Activated T-cell treated with anti-CD3 and anti-CD28 coated beads, Interleukin-2, amount 50 U/mL, for 72 hours (primary cell): ENCODE results near the gene SPINDOC. TPM values are rescaled to one million over a fixed set of nuclear protein-coding genes. Genes with fewer than 3 reads are reported as not detected.
"Not testable (repeated sequence)": the region's sequence is repeated elsewhere in the genome, so short reads cannot be mapped to it uniquely, and the experiment has no call there.

Experiments
- ATAC-seq, 2 donors: fragments of 150-1000 bp; cut with Tn5 transposase; replicated peaks in 1 of 2; 2 replicates each; pipeline ENCODE4 v1.10.0; 2021; ENCODE audit warnings: moderate library complexity in 2 of 2, mild to moderate bottlenecking in 1 of 2
- DNase-seq, 2 donors: peaks; one replicate each; pipeline ENCODE4 v3.0.0; 2021 to 2022; ENCODE audit warnings: mixed read lengths in 1 of 2
- H3K27ac Mint-ChIP-seq: one replicate; pipeline ENCODE4 v1.8.0; 2022; ENCODE audit warnings: mild to moderate bottlenecking, moderate library complexity, mixed read lengths
- H3K27me3 Mint-ChIP-seq: one replicate; pipeline ENCODE4 v1.8.0; 2022; ENCODE audit warnings: low read depth, mixed read lengths
- H3K36me3 Mint-ChIP-seq, 2 donors: one replicate each; pipeline ENCODE4 v1.8.0; 2022; ENCODE audit warnings: mixed read lengths in 2 of 2, mild to moderate bottlenecking in 1 of 2; ENCODE audit not compliant: insufficient read depth in 2 of 2
- H3K4me1 Mint-ChIP-seq: one replicate; pipeline ENCODE4 v1.8.0; 2022; ENCODE audit warnings: low read depth, mixed read lengths
- H3K4me3 Mint-ChIP-seq, 2 donors: one replicate each; pipeline ENCODE4 v1.8.0; 2022; ENCODE audit warnings: mild to moderate bottlenecking in 2 of 2, mixed read lengths in 2 of 2, moderate library complexity in 2 of 2
- H3K9me3 Mint-ChIP-seq, 2 donors: one replicate each; pipeline ENCODE4 v1.8.0; 2022; ENCODE audit warnings: mixed read lengths in 2 of 2
- total RNA-seq, 2 donors: library from RNA; stranded (reverse); gene quantifications; one replicate each; pipeline ENCODE4 v1.2.3, GENCODE V29; 2022

SPINDOC gene
- total RNA-seq, 2 donors from 2014 or later: 21.9 to 26.7 TPM

DNA sequence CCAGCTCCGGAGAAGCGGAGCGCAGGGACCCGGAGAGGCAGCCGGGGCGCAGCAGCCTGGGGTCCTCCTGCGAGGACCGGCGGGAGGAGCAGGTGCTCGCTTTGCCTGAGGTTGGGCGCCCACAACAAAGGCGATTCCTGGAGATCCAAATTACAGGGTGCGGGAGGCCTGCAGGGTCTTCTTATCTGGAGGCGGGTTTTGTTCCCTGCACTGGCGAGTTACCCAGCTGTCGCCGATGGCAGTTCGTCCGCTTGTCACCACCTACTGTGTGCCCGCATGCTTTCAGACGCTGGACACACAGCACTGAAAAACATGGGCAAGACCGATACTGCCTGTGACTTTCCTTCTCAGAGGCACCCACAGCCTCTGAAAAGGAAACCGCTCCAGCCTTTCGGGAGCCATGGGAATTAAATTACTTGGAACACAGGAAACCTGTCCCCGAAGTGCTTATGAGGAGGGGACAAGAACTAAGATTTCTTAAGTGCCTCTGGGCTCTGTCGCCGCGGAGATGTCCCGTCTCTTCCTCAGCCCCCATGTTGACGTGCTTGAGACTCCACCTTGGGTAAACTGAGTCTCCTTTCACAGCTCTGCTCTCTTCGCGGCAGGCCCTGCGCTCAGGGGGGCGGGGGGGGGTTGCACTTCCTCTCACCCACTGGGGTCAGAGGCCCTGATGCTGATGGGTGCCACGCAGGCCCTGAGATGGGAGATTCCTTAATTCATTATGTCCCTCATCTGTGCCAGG is 43.4 kb upstream of the SPINDOC start:
- Mint-ChIP-seq H3K27ac (no peak overlapping the region), H3K27me3 (peaks cover 25% of the 10 kb centered on the region), H3K36me3 (peaks cover 4% of the 10 kb centered on the region in 2 donors)

DNA sequence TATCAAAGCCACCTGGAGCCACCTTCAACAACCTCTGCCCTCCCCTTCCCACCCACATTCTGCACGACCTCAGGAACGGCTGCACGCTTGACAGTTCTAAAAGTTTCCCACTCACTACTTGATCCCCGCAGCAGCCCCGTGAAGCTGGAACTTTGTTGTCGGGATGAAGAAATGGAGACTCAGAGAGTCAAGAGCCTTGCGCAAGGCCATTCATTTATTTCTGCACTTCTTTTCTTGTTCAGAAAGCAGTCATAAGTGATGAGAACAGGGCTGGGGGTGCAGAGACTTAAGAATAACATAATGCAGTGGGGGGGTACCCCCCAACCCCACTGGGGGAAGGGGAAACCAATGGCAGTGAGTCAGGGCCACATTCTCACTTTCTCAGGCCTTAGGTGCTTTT is 42.5 kb upstream of the SPINDOC start:
- H3K36me3 Mint-ChIP-seq: peaks cover 4% of the 10 kb centered on the region in 2 donors
- H3K4me1 Mint-ChIP-seq: peaks cover 16% of the 10 kb centered on the region
- no peak overlapping the region for H3K27ac Mint-ChIP-seq
- no peak overlapping the region for H3K4me3 Mint-ChIP-seq
- no peak for DNase-seq
- no peak for ATAC-seq
- no peaks in the 10 kb centered on the region for H3K9me3 Mint-ChIP-seq
- peaks cover 25% of the 10 kb centered on the region for H3K27me3 Mint-ChIP-seq

More for the DNA sequence above, 43.4 kb upstream of the SPINDOC start:
- no peaks in the 10 kb centered on the region for H3K9me3 Mint-ChIP-seq
- H3K4me1 Mint-ChIP-seq: peaks cover 16% of the 10 kb centered on the region
- peak overlapping the region; percentile 29 to 63 for H3K4me3 Mint-ChIP-seq
- ATAC-seq: no peak
- no peak for DNase-seq

GRCh38 chr11:63771741-63772318 is 41.4 kb upstream of the SPINDOC start:
- H3K36me3 Mint-ChIP-seq, H3K4me1 Mint-ChIP-seq, H3K9me3 Mint-ChIP-seq, ATAC-seq, H3K4me3 Mint-ChIP-seq, H3K27ac Mint-ChIP-seq, DNase-seq: not testable (repeated sequence)
- peaks cover 25% of the 10 kb centered on the region for H3K27me3 Mint-ChIP-seq

DNA sequence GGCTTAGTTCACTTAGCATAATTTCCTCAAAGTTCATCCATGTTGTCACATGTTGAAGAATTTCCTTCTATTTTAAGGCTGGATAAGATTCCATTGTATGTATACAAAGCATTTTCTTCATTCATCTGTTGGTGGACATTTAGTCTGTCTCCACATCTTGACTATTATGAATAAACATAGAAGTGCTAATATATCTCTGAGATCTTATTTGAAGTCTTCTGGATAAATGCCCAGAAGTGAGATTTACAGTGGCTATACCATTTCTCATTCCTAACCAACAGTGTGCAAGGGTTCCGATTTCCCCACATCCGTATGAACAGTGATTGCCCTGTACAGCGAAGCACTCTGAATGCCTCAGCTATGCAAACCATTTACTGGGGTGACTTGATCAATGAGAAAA is 38.1 kb upstream of the SPINDOC start:
- DNase-seq: no peak
- Mint-ChIP-seq H3K36me3 (no peaks in the 10 kb centered on the region), H3K27ac (no peak overlapping the region), H3K27me3 (peaks cover 31% of the 10 kb centered on the region), H3K9me3 (no peaks in the 10 kb centered on the region), H3K4me1 (no peaks in the 10 kb centered on the region), H3K4me3 (no peak overlapping the region)
- no peak for ATAC-seq

- H3K4me1 Mint-ChIP-seq: no peaks in the 10 kb centered on the region
- H3K9me3 Mint-ChIP-seq: no peaks in the 10 kb centered on the region
- no peak overlapping the region for H3K27ac Mint-ChIP-seq
- H3K27me3 Mint-ChIP-seq: peaks cover 9% of the 10 kb centered on the region
- ATAC-seq (no peak), DNase-seq (no peak)
- H3K4me3 Mint-ChIP-seq: no peak overlapping the region
- H3K36me3 Mint-ChIP-seq: no peaks in the 10 kb centered on the region
Observed at GRCh38 chr11:63779039-63779438, 34.2 kb upstream of the SPINDOC start.

DNA sequence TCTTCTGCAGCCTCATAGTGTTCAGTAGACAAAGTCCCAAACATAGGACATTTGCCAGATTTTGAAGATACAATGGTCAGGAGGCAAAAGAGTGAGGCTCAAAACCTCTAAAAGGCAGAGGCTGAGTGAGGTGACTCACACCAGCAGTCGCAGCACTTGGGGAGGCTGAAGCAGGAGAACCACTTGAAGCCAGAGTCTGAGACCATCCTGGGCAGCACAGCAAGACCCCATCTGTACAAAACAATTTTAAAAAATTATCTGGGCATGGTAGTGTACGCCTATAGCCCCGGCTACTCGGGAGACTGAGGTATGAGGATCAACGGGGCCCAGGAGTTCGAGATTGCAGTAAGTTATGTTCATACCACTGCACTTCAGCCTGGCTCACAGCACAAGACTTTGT is 30.5 kb upstream of the SPINDOC start:
- Mint-ChIP-seq H3K27me3 (peaks cover 3% of the 10 kb centered on the region), H3K9me3 (no peaks in the 10 kb centered on the region), H3K4me1 (peaks cover 9% of the 10 kb centered on the region), H3K27ac (no peak overlapping the region), H3K4me3 (no peak overlapping the region), H3K36me3 (no peaks in the 10 kb centered on the region)
- DNase-seq (no peak), ATAC-seq (no peak)

GRCh38 chr11:63783925-63784592 is 29.2 kb upstream of the SPINDOC start:
- no peaks in the 10 kb centered on the region for H3K9me3 Mint-ChIP-seq
- H3K4me1 Mint-ChIP-seq: peaks cover 9% of the 10 kb centered on the region
- H3K27ac Mint-ChIP-seq: no peak overlapping the region
- no peak for DNase-seq
- H3K36me3 Mint-ChIP-seq: no peaks in the 10 kb centered on the region
- no peak overlapping the region for H3K4me3 Mint-ChIP-seq
- no peak for ATAC-seq
- no peaks in the 10 kb centered on the region for H3K27me3 Mint-ChIP-seq

DNA sequence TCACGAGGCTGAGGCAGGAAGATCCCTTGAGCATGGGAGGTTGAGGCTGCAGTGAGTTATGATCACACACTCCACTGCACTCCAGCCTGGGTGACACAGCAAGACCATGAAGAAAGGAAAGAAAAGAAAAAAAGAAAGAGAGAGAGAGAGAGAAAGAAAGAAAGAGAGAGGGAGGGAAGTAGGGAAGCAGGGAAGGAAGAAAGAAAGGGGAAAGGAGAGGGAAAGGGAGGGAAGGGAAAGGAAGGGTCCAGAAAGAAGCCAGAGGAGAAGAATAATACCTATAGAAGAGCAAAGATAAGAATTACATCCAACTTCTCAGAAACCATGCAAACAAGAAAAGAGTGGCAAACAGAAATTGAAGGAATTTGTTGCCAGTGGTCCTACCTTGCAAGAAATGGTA is 27.4 kb upstream of the SPINDOC start:
- Mint-ChIP-seq H3K4me3 (no peak overlapping the region), H3K27ac (no peak overlapping the region), H3K36me3 (peaks cover 0 to 3% of the 10 kb centered on the region in 2 donors), H3K27me3 (no peaks in the 10 kb centered on the region), H3K9me3 (no peaks in the 10 kb centered on the region), H3K4me1 (peaks cover 9% of the 10 kb centered on the region)
- ATAC-seq: no peak
- DNase-seq: no peak

- peaks cover 3 to 16% of the 10 kb centered on the region in 2 donors for H3K36me3 Mint-ChIP-seq
- ATAC-seq (no peak), DNase-seq (no peak)
- H3K27me3 Mint-ChIP-seq: peaks cover 5% of the 10 kb centered on the region
- no peak overlapping the region for H3K27ac Mint-ChIP-seq
- no peaks in the 10 kb centered on the region for H3K4me1 Mint-ChIP-seq
- peaks cover 5 to 9% of the 10 kb centered on the region in 2 donors for H3K9me3 Mint-ChIP-seq
- no peak overlapping the region for H3K4me3 Mint-ChIP-seq
Observed at GRCh38 chr11:63791495-63792167, 21.6 kb upstream of the SPINDOC start.

- Mint-ChIP-seq H3K27me3 (peaks cover 6% of the 10 kb centered on the region), H3K4me3 (no peak overlapping the region), H3K27ac (no peak overlapping the region), H3K4me1 (no peaks in the 10 kb centered on the region), H3K9me3 (peaks cover 5 to 9% of the 10 kb centered on the region in 2 donors), H3K36me3 (peaks cover 3 to 16% of the 10 kb centered on the region in 2 donors)
- DNase-seq (no peak), ATAC-seq (no peak)
Observed at GRCh38 chr11:63793161-63793560, 20.1 kb upstream of the SPINDOC start.

DNA sequence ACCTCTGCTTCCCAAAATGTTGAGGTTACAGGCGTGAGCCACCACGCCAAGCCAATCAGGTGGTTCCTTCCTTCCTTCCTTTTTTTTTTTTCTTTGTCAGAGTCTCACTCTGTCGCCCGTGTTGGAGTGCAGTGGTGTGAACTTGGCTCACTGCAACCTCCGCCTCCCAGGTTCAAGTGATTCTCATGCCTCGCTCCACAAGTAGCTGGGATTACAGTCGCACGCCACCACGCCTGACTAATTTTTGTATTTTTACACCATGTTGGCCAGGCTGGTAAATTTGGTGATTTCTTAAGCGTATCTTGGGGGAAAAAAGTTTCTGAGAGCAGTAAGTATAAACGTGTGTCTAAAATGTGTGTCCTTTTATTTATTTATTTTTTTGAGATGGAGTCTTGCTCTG is 18.2 kb upstream of the SPINDOC start:
- H3K27me3 Mint-ChIP-seq: peaks cover 6% of the 10 kb centered on the region

DNA sequence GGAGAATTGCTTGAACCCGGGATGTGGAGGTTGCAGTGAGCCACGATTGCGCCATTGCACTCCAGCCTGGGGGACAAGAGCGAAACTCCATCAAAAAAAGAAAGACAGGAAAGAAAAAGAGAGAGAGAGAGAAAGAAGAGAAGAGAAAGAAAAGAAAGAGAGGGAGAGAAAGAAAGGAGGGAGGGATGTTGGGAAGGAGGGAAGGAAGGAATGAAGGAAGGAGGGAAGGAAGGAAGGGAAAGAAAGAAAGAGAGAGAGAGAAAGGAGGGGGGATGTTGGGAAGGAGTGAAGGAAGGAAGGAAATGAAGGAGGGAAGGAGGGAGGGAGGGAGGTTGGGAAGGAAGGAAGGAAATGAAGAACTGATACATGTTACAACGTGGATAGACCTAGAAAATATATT is 12.3 kb upstream of the SPINDOC start:
- Mint-ChIP-seq H3K27ac (no peak overlapping the region), H3K9me3 (no peaks in the 10 kb centered on the region), H3K4me1 (no peaks in the 10 kb centered on the region), H3K4me3 (no peak overlapping the region), H3K27me3 (peaks cover 6% of the 10 kb centered on the region), H3K36me3 (no peaks in the 10 kb centered on the region)
- no peak for DNase-seq
- ATAC-seq: no peak

More for the DNA sequence above, 18.2 kb upstream of the SPINDOC start:
- H3K27ac Mint-ChIP-seq: no peak overlapping the region
- H3K9me3 Mint-ChIP-seq: peaks cover 5 to 9% of the 10 kb centered on the region in 2 donors
- no peaks in the 10 kb centered on the region for H3K4me1 Mint-ChIP-seq
- peaks cover 3 to 15% of the 10 kb centered on the region in 2 donors for H3K36me3 Mint-ChIP-seq
- no peak overlapping the region for H3K4me3 Mint-ChIP-seq
- no peak for ATAC-seq
- no peak for DNase-seq
